ENCODE measurements around the gene PHF21B. TPM values are rescaled to one million over a fixed set of nuclear protein-coding genes. Genes with fewer than 3 reads are reported as not detected.

Gene PHF21B
- total RNA-seq, 4 donors from 2014 or later: 0.50 to 9.4 (median 1.8) TPM; not detected in 1

GRCh38 chr22:44942979-44943700 lies 66.7 kb downstream of the PHF21B start:
- 93% methylated on average over 16 of the region's 23 CpGs for WGBS
- no peaks in the 10 kb centered on the region for H3K4me1 ChIP-seq
- H3K27ac ChIP-seq (replicated peaks in 1 of 4): no peak overlapping the region
- TF ChIP-seq CTCF (IDR thresholded peaks at IDR 0.05) (no peak), POLR2A (IDR thresholded peaks at IDR 0.05; ENCODE audit: low read depth) (no peak), POLR2AphosphoS5 (IDR thresholded peaks at IDR 0.05) (no peak), EP300 (IDR thresholded peaks at IDR 0.05) (no peak)
- DNase-seq (ENCODE audit: extremely low spot score): no peak
- H3K4me3 ChIP-seq: no peak overlapping the region
- H3K9me3 ChIP-seq: no peaks in the 10 kb centered on the region
- intact Hi-C loops (cut with DNase I): no loop called here
- H3K27me3 ChIP-seq: peaks cover 0 to 30% (median 0%) of the 10 kb centered on the region in 4 donors
- no peaks in the 10 kb centered on the region for H3K36me3 ChIP-seq

GRCh38 chr22:44942056-44942455 lies 67.7 kb downstream of the PHF21B start:
- DNase-seq (ENCODE audit: extremely low spot score): no peak
- Histone ChIP-seq H3K36me3 (no peaks in the 10 kb centered on the region), H3K27me3 (peaks cover 0 to 28% (median 0%) of the 10 kb centered on the region in 4 donors), H3K9me3 (no peaks in the 10 kb centered on the region), H3K4me3 (no peak overlapping the region), H3K4me1 (no peaks in the 10 kb centered on the region), H3K27ac (replicated peaks in 1 of 4) (no peak overlapping the region)
- TF ChIP-seq EP300 (IDR thresholded peaks at IDR 0.05) (no peak), POLR2AphosphoS5 (IDR thresholded peaks at IDR 0.05) (no peak), POLR2A (IDR thresholded peaks at IDR 0.05; ENCODE audit: low read depth) (no peak), CTCF (IDR thresholded peaks at IDR 0.05) (no peak)
- intact Hi-C loops (cut with DNase I): no loop called here
- 79% methylated on average over 7 of the region's 7 CpGs for WGBS

- H3K4me1 ChIP-seq: peaks cover 0 to 3% (median 0%) of the 10 kb centered on the region in 4 donors
- H3K27me3 ChIP-seq: peaks cover 0 to 24% (median 0%) of the 10 kb centered on the region in 4 donors
- intact Hi-C loops (cut with DNase I): no loop called here
- 77% methylated on average over 11 of the region's 15 CpGs for WGBS
- TF ChIP-seq POLR2A (IDR thresholded peaks at IDR 0.05; ENCODE audit: low read depth) (no peak), POLR2AphosphoS5 (IDR thresholded peaks at IDR 0.05) (no peak), EP300 (IDR thresholded peaks at IDR 0.05) (no peak), CTCF (IDR thresholded peaks at IDR 0.05) (no peak)
- H3K27ac ChIP-seq (replicated peaks in 1 of 4): no peak overlapping the region
- H3K4me3 ChIP-seq: no peak overlapping the region
- no peaks in the 10 kb centered on the region for H3K9me3 ChIP-seq
- no peaks in the 10 kb centered on the region for H3K36me3 ChIP-seq
- DNase-seq (ENCODE audit: extremely low spot score): no peak
These were observed 68.6 kb downstream of the PHF21B start for GRCh38 chr22:44941207-44941606.

- intact Hi-C loops (cut with DNase I): no loop called here
- H3K36me3 ChIP-seq: no peaks in the 10 kb centered on the region
- peaks cover 0 to 8% (median 0%) of the 10 kb centered on the region in 4 donors for H3K4me1 ChIP-seq
- H3K27me3 ChIP-seq: peaks cover 0 to 24% (median 0%) of the 10 kb centered on the region in 4 donors
- no peak for DNase-seq (ENCODE audit: extremely low spot score)
- H3K27ac ChIP-seq (replicated peaks in 1 of 4): no peak overlapping the region
- 82% methylated on average over 11 of the region's 11 CpGs for WGBS
- H3K4me3 ChIP-seq: no peak overlapping the region
- no peaks in the 10 kb centered on the region for H3K9me3 ChIP-seq
- TF ChIP-seq CTCF (IDR thresholded peaks at IDR 0.05) (no peak), EP300 (IDR thresholded peaks at IDR 0.05) (no peak), POLR2AphosphoS5 (IDR thresholded peaks at IDR 0.05) (no peak), POLR2A (IDR thresholded peaks at IDR 0.05; ENCODE audit: low read depth) (no peak)
These were observed 69.7 kb downstream of the PHF21B start for GRCh38 chr22:44940130-44940529.

Measured in esophagus muscularis mucosa (tissue), 4 donors.